DMS 273 (cell line): ENCODE measurements around the gene ADPRHL1.

Experiments used
- DNase-seq: peaks from one replicate; lab custom pipeline; 2025; ENCODE audit not compliant: unreplicated experiment; lab: John Stamatoyannopoulos, UW

Gene ADPRHL1

DNA sequence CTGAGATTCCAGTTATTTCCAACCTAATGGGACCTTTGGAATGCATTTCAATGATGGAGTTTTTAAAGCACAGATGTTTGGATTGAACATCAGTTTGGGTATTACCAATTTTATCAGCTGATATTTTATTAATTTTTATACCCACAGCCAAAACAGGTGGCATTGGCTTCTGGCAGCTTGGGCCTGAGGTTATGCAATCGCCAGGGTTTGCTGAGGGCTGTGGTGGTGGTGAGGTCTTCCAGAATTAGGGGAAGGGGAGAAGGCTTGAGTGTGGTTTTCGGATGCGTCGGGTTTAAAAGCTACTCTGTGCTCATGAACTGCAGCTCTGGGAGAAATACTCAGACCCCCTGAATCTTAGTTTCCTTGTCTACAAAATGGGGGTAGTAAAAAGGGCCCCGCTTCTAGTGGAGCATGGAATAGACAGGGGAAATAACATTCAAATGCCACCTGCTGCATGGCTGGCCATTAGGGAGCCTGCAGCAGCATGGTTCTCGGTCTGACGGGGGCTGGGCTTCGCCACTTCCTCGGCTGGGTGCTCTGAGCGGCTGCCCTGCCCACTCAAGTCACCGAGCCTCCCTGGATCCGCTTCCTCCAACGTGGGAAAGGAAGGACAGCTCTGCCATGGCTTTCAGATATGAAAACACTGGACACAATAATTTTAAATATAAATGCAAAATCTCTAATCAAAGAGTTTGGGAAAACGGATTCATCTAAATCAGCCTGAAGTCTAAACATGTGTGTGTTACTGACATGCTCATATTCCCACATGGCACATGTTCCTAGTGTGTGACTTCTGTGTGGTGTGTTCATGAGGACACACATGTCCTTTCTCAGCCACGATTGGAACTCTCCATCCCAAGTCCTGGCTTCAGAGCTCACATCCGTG lies 35.2 kb downstream of the ADPRHL1 start:
- DNase-seq: no peak

- DNase-seq: no peak
Observed at GRCh38 chr13:113417008-113417751, 36.1 kb downstream of the ADPRHL1 start.

DNA sequence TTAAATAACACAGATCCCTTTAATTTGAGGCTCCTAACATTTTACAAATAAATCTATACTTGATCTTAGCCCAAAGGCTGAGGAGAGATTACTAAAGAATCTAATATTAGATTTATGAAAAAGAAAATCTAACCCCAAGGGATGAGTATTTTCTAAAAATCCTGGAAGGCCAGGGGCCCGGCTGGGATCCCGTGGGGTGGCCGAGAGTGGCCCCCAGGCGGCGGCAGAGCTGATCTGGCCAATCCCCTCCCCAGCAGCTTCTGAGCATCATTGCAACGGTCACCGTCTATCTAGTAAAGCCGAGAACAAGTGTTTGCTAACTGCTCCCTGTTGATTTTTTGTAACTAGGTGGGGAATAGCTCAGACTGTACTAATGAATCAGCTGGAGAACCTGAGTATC lies 37.5 kb downstream of the ADPRHL1 start:
- DNase-seq: no peak

GRCh38 chr13:113415032-113415431 lies 38.3 kb downstream of the ADPRHL1 start:
- no peak for DNase-seq

- DNase-seq: no peak
Observed at GRCh38 chr13:113414335-113414734, 39.0 kb downstream of the ADPRHL1 start.

DNA sequence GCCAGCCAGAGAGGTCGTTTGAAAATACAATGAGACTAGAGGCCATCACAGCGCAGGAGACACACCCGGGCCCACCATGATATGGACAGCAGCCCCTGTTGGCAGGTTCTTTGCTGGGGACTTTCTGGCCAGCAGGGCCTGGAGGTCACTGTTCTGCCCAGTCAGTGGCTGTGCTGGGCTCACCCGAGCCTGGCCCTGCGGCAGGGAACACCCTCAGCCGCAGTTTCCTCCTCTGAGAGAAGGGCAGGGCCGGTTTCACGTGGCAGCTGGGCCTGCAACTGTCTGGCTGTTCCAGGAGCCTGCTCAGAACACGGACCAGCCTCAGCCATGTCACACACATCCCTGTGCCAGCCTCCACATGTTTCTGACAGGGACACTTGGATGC lies 39.4 kb downstream of the ADPRHL1 start:
- DNase-seq: no peak

DNA sequence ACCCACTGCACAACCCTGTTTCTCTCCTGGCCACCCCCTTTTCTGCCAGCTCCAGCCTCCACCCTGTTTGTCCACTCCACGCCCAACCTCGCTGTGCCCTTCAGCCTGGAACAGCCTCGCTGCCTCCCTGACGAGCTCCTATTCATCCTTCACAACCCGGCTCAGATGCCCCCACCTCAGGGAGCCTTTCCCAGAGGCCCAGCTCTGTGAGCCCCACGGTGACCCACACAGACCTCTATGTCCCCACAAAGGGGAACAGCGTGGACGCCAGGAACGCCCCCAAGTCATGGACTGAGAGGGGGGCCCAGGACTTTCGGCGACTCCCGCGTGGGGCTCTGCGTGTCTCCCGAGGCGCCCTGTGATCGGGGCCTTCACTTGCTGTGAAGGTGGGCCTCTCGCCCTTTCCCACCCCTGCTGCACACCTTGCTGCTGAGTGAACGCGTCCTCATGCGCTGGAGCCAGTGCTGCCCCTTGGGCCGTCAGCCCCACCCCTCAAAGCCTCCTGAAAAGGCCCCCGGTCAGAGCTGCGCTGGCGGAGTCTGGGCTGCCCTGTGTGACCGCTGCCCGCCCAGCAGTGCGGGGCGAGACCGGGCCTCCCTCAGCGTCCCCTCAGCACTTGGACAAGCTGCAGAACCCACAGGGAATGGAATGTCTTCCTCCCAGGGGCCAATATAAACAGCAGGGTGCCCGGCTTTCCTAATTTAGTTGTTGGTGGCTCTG lies 40.0 kb downstream of the ADPRHL1 start:
- no peak for DNase-seq

- no peak for DNase-seq
Observed at GRCh38 chr13:113412440-113412839, 40.8 kb downstream of the ADPRHL1 start.

GRCh38 chr13:113411216-113412023 lies 41.9 kb downstream of the ADPRHL1 start:
- no peak for DNase-seq

- peak; percentile 68 for DNase-seq
Observed at GRCh38 chr13:113410472-113411201, 42.7 kb downstream of the ADPRHL1 start.

GRCh38 chr13:113408562-113408961 lies 44.7 kb downstream of the ADPRHL1 start:
- no peak for DNase-seq

GRCh38 chr13:113407531-113408393 lies 45.5 kb downstream of the ADPRHL1 start:
- no peak for DNase-seq

GRCh38 chr13:113407103-113407530 lies 46.2 kb downstream of the ADPRHL1 start:
- DNase-seq: no peak

- no peak for DNase-seq
Observed at GRCh38 chr13:113406321-113407102, 46.8 kb downstream of the ADPRHL1 start.

- no peak for DNase-seq
Observed at GRCh38 chr13:113405481-113406300, 47.6 kb downstream of the ADPRHL1 start.

DNA sequence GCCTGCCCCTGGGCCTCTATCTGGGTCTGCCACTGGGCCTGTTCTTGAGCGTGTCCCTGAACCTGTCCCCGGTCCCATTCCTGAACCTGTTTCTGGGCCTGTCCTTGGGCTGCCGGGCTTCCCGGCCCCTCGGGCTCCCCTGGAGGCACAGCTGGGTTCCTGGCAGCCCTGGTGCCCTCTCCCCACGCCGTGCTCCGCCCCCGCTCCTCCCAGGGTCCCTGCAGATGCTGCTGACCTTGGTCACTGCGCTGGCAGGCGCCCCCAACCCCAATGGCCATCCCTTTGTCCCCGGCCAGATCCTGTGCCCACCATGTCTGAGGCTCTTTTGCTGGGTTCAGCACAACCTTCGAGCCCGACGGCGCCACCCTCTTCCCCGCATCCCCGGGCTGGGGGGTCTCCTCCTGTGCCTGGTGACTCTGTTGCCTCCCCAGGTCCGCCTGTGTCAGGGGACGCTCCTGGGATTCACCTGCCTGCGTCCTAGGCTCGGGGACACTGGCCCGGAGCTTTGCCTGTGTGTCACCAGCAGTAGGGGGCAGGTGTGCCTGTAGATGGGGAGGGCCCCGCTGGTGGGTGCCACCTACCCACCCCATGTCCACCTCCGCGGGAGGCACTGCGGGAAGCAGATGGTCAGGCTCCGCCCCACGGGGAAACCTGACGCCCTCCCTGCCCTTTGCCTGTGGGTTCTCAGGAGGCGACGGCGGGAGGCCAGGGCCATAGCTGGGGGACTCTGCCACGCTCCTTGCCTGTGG lies 48.4 kb downstream of the ADPRHL1 start:
- DNase-seq: peak; percentile 27

GRCh38 chr13:113404366-113404722 lies 48.9 kb downstream of the ADPRHL1 start:
- no peak for DNase-seq
